DND-41 (cell line): ENCODE measurements around the gene SLC13A5.
"Not testable (repeated sequence)": the region's sequence is repeated elsewhere in the genome, so short reads cannot be mapped to it uniquely, and the experiment has no call there.

Source experiments
- EZH2 ChIP-seq: IDR thresholded peaks from 3 replicates; pipeline ENCODE4 v1.6.1; 2012; ENCODE audit warnings: borderline replicate concordance, low read depth, mild to moderate bottlenecking, moderate library complexity, low read length, inconsistent platforms; ENCODE audit not compliant: severe bottlenecking
- TF ChIP-seq, protein P1 (sequence below): IDR thresholded peaks from 2 replicates; pipeline ENCODE4 v1.5.1; 2012; ENCODE audit warnings: borderline replicate concordance, low read length, moderate library complexity, mild to moderate bottlenecking; ENCODE audit not compliant: poor library complexity, severe bottlenecking; ENCODE audit errors: extremely low read depth

DNA sequence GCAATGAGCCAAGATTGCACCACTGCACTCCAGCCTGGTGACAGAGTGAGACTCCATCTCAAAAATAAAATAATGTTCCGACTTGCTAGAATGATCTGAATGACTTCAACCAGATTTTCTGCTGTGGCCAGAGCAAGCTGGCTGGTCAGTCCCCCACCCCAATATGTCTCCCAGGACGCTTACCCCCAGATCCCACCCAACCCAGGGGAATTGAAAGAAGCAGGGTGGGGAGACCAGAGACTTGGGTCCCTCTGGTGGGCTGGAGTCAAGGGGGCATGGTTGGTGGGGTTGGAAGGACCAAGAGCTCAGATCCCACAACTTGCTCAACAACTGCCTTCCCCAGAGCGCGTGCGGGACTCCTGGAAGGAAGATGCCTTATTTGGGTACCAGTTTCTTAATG lies 54.8 kb downstream of the SLC13A5 start:
- TF ChIP-seq EZH2 = not testable (repeated sequence)
- TF ChIP-seq, protein P1, sequence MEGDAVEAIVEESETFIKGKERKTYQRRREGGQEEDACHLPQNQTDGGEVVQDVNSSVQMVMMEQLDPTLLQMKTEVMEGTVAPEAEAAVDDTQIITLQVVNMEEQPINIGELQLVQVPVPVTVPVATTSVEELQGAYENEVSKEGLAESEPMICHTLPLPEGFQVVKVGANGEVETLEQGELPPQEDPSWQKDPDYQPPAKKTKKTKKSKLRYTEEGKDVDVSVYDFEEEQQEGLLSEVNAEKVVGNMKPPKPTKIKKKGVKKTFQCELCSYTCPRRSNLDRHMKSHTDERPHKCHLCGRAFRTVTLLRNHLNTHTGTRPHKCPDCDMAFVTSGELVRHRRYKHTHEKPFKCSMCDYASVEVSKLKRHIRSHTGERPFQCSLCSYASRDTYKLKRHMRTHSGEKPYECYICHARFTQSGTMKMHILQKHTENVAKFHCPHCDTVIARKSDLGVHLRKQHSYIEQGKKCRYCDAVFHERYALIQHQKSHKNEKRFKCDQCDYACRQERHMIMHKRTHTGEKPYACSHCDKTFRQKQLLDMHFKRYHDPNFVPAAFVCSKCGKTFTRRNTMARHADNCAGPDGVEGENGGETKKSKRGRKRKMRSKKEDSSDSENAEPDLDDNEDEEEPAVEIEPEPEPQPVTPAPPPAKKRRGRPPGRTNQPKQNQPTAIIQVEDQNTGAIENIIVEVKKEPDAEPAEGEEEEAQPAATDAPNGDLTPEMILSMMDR = not testable (repeated sequence)
